Fibroblast of lung (primary cell): ENCODE results near the gene NKD1.

ENCODE experiments used
- EZH2 ChIP-seq: IDR thresholded peaks from 2 replicates; pipeline ENCODE4 v1.5.1; 2012; ENCODE audit warnings: low read length, control low read depth, mild to moderate bottlenecking; ENCODE audit errors: missing control alignments
- TF ChIP-seq, protein P1 (sequence below), 2 donors: IDR thresholded peaks in 1 of 2; conservative IDR thresholded peaks in 1 of 2; 1 replicate in 1 of 2; 2 replicates in 1 of 2; pipeline ENCODE4 v1.5.1; 2011 to 2012; ENCODE audit warnings: low read length in 2 of 2, control low read depth in 1 of 2, inconsistent platforms in 1 of 2, low read depth in 1 of 2, mild to moderate bottlenecking in 1 of 2

DNA sequence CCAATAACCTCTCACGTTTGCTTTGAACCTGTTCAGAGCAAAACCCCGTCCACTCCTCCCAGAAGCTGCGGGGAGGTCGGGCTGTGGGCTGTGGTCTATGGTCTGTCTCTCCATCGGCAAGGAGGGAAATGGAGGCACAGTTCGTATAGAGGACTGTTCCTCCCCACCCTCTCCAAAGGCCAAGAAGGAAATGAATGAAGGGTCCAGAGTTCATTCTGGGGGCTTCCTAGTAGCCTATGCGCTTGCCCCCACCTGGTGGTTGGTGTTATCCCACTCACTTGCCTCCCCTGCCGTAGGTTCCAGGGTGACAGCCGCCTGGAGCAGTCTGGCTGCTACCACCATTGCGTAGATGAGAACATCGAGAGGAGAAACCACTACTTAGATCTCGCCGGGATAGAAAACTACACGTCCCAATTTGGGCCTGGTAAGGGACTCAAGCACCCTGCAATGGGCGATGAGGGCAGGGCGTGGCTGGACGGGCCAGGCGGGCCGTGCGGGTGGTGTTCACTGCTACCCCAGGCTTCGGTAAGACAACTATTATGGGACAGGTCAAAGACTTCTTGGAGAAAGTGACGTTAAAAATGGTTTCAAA lies 83.9 kb downstream of the NKD1 start:
- TF ChIP-seq, protein P1, sequence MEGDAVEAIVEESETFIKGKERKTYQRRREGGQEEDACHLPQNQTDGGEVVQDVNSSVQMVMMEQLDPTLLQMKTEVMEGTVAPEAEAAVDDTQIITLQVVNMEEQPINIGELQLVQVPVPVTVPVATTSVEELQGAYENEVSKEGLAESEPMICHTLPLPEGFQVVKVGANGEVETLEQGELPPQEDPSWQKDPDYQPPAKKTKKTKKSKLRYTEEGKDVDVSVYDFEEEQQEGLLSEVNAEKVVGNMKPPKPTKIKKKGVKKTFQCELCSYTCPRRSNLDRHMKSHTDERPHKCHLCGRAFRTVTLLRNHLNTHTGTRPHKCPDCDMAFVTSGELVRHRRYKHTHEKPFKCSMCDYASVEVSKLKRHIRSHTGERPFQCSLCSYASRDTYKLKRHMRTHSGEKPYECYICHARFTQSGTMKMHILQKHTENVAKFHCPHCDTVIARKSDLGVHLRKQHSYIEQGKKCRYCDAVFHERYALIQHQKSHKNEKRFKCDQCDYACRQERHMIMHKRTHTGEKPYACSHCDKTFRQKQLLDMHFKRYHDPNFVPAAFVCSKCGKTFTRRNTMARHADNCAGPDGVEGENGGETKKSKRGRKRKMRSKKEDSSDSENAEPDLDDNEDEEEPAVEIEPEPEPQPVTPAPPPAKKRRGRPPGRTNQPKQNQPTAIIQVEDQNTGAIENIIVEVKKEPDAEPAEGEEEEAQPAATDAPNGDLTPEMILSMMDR (conservative IDR thresholded peaks at IDR 0.05 in 1 of 2, IDR thresholded peaks at IDR 0.05 in 1 of 2; ENCODE audit: low read depth in 1 of 2, low read length in 2 of 2) = no peak
- TF ChIP-seq EZH2 = no peak
